Spinal cord (tissue), 10 donors: Measurements from ENCODE around the gene AARSD1. TPM values are rescaled to one million over a fixed set of nuclear protein-coding genes. Genes with fewer than 3 reads are reported as not detected.
A peak's percentile ranks its signal among the peaks of the same experiment; 100 is the strongest.
"Not testable (repeated sequence)": the region's sequence is repeated elsewhere in the genome, so short reads cannot be mapped to it uniquely, and the experiment has no call there.

Experiments
- DNase-seq, 6 donors: peaks; one replicate each; pipeline versions ENCODE4 v3.0.0 to v3.0.0-alpha.2; 2013 to 2015; ENCODE audit warnings: low spot score in 6 of 6, low read depth in 4 of 6
- H3K27ac ChIP-seq: one replicate; pipeline ENCODE4 v1.5.1; 2013; ENCODE audit warnings: low read depth, low read length, control low read depth
- H3K27me3 ChIP-seq: one replicate; pipeline ENCODE4 v1.6.1; 2013; ENCODE audit warnings: low read length; ENCODE audit not compliant: control insufficient read depth, insufficient read depth
- H3K36me3 ChIP-seq: one replicate; pipeline ENCODE4 v1.6.1; 2013; ENCODE audit warnings: low read length; ENCODE audit not compliant: control insufficient read depth, insufficient read depth
- H3K4me1 ChIP-seq: one replicate; pipeline ENCODE4 v1.6.1; 2013; ENCODE audit warnings: low read length; ENCODE audit not compliant: control insufficient read depth, insufficient read depth
- H3K4me3 ChIP-seq: one replicate; pipeline ENCODE4 v1.5.1; 2013; ENCODE audit warnings: low read depth, low read length, control low read depth
- H3K9me3 ChIP-seq: one replicate; pipeline ENCODE4 v1.6.1; 2013; ENCODE audit warnings: low read length; ENCODE audit not compliant: control insufficient read depth, insufficient read depth
- WGBS: methylation state at CpG from one replicate; pipeline ENCODE4 v1.1.5; 2013; ENCODE audit warnings: missing lambda C conversion rate; ENCODE audit not compliant: insufficient coverage; 5-methylcytosine and 5-hydroxymethylcytosine counted together
- polyA plus RNA-seq, 2 donors: library from polyadenylated mRNA; unstranded; fragments of 120-200 nt; gene quantifications; one replicate each; pipeline ENCODE4 v1.2.1, GENCODE V29; 2013; ENCODE audit not compliant: insufficient read length in 2 of 2
- total RNA-seq, 2 donors: library from RNA; depleted of rRNA in 1 of 2; stranded (reverse); fragments of 120-200 nt in 1 of 2; fragments of >200 nt in 1 of 2; gene quantifications; one replicate each; pipeline versions ENCODE4 v1.2.3 to v1.2.4, GENCODE V29; 2013 to 2014
- donor health status: healthy.

Gene AARSD1
- total and polyA plus RNA-seq, 4 donors: 20.8 to 91.2 (median 51.9) TPM

DNA sequence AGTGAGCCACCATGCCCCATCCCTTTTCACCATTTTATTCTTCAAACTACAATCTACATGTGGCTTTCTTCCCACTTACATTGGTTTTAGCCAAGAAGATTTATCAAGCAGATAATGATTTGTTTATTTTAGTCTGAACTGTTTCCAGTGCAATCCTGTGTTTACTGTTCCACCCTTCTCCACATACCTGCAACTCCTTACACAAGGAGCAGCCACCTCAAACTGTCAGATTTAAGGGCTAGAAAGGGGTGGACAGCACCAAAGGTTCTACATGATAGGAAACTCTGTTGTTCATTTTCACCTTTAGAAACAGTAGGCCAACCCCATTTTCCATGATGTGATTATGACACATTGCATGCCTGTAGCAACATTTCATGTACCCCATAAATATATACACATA is 18.0 kb upstream of the AARSD1 start:
- DNase-seq: no peak
- Histone ChIP-seq H3K27me3 (no peaks in the 10 kb centered on the region), H3K4me3 (no peak overlapping the region), H3K36me3 (peaks cover 31% of the 10 kb centered on the region), H3K4me1 (peaks cover 26% of the 10 kb centered on the region), H3K9me3 (no peaks in the 10 kb centered on the region), H3K27ac (no peak overlapping the region)

DNA sequence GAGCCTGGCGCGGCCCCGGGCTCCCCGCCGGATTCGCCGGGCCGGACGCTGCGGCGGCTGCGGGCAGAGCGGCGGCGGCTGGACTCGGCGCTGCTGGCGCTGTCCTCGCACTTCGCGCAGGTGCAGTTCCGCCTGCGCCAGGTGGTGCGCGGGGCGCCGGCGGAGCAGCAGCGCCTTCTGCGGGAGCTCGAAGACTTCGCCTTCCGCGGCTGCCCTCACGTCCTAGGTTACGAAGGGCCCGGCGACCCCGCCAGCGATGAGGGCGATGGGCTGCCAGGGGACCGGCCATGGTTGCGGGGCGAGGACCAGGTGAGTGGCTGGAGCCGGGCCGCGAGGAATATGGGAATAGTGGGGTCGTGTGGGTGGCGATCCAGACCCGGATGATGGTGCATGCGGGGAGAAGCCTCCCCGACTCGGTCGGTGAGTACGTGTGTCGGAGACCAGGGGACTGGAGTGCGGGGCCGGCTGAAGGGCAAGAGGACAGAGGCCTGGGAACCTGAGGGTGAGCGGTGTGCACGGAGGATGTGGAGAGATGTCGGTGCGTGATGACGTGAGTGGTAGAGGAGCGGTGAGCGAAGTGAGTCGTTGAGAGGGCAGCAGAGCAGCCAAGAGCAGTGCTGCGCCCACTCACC is 16.6 kb upstream of the AARSD1 start:
- WGBS: 0% methylated on average over 63 of the region's 67 CpGs
- H3K9me3 ChIP-seq: no peaks in the 10 kb centered on the region
- H3K4me3 ChIP-seq: peak overlapping the region; percentile 72
- peaks cover 18% of the 10 kb centered on the region for H3K36me3 ChIP-seq
- H3K27ac ChIP-seq: no peak overlapping the region
- DNase-seq: peak in 2 of 6 donors; percentile 29 to 75
- no peaks in the 10 kb centered on the region for H3K27me3 ChIP-seq
- H3K4me1 ChIP-seq: peaks cover 26% of the 10 kb centered on the region

DNA sequence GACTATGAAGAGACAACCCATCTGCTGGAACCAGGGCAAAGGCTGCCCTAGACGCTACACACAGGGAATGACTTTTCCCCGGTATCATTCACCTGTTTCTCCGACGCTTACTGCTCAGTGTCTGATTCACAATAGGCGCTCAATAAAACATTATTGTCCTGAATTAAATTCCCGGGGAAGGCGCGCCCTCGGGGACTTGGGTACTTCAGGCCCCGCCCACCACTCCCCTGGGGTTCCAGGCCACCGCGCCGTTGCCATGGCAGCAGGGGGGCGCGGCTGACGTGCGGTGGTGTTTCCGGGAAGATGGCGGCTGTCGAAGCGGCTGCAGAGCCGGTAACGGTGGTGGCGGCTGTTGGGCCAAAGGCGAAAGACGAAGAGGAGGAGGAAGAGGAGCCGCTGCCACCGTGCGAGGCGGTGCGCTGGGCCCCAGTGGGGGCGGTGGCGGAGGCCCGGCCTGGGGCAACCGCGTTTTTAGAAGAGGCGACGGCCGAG is 16.1 kb upstream of the AARSD1 start, which contains the start of gene RUNDC1:
Gene RUNDC1, plus strand, starts transcription at position 292 of the 492 bp plus-strand sequence. Its CDS starts 12 bp downstream, at position 304.
- peak within 1 kb of the TSS; percentile 72 for H3K4me3 ChIP-seq
- DNase-seq: peak; percentile 66 to 97 (median 86)
- peak within 1 kb of the TSS; percentile 57 for H3K27ac ChIP-seq
- H3K9me3 ChIP-seq: no peaks in the 10 kb centered on the region
- H3K36me3 ChIP-seq: peaks cover 15% of the 10 kb centered on the region
- no peaks in the 10 kb centered on the region for H3K27me3 ChIP-seq
- peaks cover 26% of the 10 kb centered on the region for H3K4me1 ChIP-seq
- WGBS: 0% methylated on average over 39 of the region's 39 CpGs

DNA sequence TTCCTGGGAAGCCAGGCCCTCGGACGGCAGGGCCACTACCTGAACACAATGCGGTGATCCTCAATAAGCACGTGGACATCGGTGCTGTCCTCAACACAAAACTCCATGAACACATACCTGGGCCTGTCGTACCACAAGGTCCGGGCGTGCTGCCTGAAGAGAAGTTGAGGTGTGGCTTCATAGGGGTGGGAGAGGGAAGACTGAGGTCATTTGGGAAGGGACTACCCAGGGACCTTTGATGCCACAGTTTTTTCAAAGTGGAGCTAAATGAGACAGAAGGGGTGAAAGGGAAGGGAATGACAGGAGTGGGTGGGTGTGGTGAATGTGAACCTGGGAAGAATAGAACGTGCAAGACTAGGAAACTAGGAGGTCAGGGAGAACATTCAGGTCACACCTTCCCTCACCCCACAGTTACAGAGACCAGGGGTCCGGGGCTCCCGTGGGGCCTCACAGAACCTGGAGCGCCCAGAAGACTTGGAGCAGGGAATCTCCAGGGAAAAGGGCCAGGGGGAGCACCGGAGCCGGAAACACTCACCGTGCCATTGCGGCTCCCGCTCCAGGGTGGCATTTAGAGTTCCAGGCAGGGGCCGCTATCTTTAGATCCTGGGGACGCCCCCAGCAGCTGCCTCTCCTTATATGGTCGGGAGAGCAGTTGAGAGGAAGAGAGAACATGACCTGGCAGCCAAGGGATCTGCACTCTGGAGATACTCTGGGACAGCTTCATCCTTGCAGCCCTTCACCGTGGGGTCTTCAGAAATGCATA is 15.4 kb upstream of the AARSD1 start, which contains the start of gene PTGES3L:
Gene PTGES3L, minus strand, starts transcription at position 570 of the 763 bp plus-strand sequence. Its CDS starts 27 bp downstream, at position 543.
- Histone ChIP-seq H3K4me3 (peak within 1 kb of the TSS; percentile 72), H3K9me3 (no peaks in the 10 kb centered on the region), H3K27ac (peak within 1 kb of the TSS; percentile 57), H3K27me3 (no peaks in the 10 kb centered on the region), H3K36me3 (peaks cover 12% of the 10 kb centered on the region), H3K4me1 (peaks cover 26% of the 10 kb centered on the region)
- 27% methylated on average over 14 of the region's 21 CpGs for WGBS
- no peak for DNase-seq

DNA sequence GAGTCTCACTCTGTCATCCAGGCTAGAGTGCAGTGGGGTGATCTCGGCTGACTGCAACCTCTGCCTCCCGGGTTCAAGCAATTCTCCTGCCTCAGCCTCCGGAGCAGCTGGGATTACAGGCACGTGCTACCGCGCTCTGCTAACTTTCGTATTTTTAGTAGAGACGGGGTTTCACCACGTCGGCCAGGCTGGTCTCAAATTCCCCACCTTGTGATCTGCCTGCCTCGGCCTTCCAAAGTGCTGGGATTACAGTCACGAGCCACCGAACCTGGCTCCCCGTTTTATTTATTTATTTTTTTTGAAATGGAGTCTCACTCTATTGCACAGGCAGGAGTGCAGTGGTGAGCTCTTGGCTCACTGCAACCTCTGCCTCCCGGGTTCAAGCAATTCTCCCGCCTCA is 11.4 kb upstream of the AARSD1 start:
- not testable (repeated sequence) for H3K9me3 ChIP-seq, H3K27me3 ChIP-seq, DNase-seq, H3K27ac ChIP-seq, H3K36me3 ChIP-seq, H3K4me3 ChIP-seq
- 89% methylated on average over 15 of the region's 16 CpGs for WGBS
- H3K4me1 ChIP-seq: peaks cover 12% of the 10 kb centered on the region

DNA sequence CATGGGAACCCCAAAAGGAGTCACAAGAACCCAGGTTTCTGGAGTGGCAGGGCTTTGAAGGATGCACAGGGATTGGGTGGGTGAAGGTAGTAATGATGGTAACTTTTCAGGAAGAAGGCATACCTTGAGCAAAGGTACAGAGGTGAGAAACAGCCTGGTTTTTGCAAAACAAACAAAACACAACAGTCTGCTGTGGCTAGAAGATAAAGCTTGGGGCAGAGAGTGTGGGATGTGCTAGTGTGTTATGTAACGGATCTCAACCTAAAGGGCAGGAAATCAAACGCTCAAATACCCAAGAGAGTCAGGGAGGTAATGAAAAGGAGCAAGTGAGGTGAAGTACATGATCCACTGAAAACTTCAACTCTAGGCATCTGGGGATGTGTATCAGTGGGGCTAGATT is 11.0 kb upstream of the AARSD1 start:
- Histone ChIP-seq H3K36me3 (no peaks in the 10 kb centered on the region), H3K9me3 (no peaks in the 10 kb centered on the region), H3K4me1 (peaks cover 12% of the 10 kb centered on the region), H3K27ac (no peak overlapping the region), H3K27me3 (no peaks in the 10 kb centered on the region), H3K4me3 (no peak overlapping the region)
- DNase-seq: no peak
- 70% methylated on average over 1 of the region's 2 CpGs for WGBS

DNA sequence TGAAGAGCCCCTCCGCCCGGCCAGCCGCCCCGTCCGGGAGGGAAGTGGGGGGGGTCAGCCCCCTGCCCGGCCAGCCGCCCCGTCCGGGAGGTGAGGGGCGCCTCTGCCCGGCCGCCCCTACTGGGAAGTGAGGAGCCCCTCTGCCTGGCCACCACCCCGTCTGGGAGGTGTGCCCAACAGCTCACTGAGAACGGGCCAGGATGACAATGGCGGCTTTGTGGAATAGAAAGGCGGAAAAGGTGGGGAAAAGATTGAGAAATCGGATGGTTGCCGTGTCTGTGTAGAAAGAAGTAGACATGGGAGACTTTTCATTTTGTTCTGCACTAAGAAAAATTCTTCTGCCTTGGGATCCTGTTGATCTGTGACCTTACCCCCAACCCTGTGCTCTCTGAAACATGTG is 9.1 kb upstream of the AARSD1 start:
- H3K27me3 ChIP-seq, H3K9me3 ChIP-seq, H3K4me3 ChIP-seq, H3K36me3 ChIP-seq, H3K4me1 ChIP-seq, H3K27ac ChIP-seq, DNase-seq: not testable (repeated sequence)
- no CpG with 5 or more reads among the region's 18 CpGs for WGBS

DNA sequence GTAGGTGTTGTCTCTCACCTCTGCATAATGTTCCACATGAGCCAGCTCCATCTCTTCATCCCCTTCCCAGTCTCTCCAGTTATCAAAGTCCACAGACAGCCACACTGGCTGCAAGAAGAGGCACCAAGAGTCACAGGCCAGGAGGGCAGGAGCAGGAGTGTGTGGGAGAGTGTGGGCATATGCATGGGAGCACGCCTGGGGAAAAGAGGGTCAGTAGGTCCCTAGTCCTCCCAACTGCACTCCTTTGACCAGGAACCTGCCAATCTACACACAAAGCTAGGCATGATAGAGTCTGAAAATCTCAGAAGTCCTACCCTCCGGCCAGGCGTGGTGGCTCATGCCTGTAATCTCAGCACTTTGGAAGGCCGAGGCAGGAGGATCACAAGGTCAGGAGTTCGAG is 7.3 kb upstream of the AARSD1 start:
- Histone ChIP-seq H3K27me3 (no peaks in the 10 kb centered on the region), H3K36me3 (no peaks in the 10 kb centered on the region), H3K4me3 (no peak overlapping the region), H3K4me1 (no peaks in the 10 kb centered on the region), H3K9me3 (no peaks in the 10 kb centered on the region), H3K27ac (no peak overlapping the region)
- no peak for DNase-seq
- 95% methylated on average over 4 of the region's 5 CpGs for WGBS

DNA sequence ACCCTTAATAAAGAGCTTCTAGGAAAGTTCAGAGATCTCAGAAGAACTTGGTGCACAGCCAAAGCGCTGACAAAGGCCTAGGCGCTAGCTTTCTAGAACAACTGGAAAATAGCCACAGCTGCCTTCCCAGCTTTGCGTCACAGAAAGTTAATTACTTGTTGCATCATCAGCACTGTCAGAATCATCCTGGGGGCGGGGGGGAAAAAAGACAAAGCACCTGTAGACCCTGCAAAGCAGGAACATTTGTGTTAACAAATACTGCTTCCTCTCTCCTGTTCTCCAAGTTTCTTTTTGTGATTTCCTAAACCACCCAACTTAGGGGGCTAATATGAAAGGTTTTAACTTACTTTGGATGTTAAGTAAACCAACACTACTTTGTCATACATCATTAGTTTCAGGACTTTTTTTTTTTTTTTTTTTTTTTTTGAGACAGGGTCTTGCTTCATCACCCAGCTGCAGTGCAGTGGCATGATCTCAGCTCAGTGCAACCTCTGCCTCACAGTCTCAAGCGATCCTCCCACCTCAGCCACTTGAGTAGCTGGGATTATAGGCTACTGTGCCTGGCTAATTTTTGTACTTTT is 4.8 kb upstream of the AARSD1 start:
- no peak for DNase-seq
- H3K4me1 ChIP-seq: peaks cover 6% of the 10 kb centered on the region
- no peak overlapping the region for H3K27ac ChIP-seq
- 83% methylated on average over 3 of the region's 5 CpGs for WGBS
- no peaks in the 10 kb centered on the region for H3K27me3 ChIP-seq
- H3K36me3 ChIP-seq: no peaks in the 10 kb centered on the region
- no peaks in the 10 kb centered on the region for H3K9me3 ChIP-seq
- H3K4me3 ChIP-seq: no peak overlapping the region
